ENCODE results near the gene NHLRC2.

NHLRC2 gene

DNA sequence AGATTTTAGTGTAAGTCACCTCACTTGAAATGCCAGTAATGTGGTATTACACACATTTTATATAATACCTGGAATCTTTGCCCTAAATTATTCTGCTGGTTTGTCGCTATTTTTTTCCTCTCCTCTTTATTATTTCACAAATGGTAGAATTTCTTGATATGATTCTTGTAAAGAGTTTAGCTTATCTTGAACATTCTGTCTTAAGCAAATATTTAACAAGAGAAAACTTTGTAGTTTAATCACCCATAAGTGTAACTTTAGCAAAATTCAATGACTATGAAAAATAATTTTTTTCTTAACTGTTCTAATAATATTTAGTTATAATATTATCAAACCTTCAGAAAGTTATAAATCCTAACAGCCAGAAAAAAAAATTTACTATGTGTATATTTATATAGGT, 56.7 kb downstream of the NHLRC2 start:
- no peak for DNase-seq

DNA sequence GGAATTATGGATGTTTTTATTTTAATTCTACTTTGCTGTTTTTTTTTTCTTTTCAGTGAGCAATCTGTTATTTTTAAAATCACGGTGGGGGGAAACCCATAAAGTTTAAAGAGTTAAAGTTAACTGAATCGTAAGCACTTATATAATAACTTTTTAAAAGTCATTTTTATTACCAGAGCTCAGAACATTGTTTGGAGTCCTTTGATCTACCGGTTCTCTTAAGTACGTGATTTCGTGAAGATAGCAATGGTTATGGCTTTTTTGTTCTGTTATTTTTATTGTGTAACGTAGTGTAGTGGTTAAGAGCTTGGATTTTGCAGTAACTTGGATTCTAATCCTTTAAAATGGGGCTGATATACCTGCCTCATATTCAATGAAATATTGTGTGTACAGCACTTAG, 57.4 kb downstream of the NHLRC2 start:
- no peak for DNase-seq

DNA sequence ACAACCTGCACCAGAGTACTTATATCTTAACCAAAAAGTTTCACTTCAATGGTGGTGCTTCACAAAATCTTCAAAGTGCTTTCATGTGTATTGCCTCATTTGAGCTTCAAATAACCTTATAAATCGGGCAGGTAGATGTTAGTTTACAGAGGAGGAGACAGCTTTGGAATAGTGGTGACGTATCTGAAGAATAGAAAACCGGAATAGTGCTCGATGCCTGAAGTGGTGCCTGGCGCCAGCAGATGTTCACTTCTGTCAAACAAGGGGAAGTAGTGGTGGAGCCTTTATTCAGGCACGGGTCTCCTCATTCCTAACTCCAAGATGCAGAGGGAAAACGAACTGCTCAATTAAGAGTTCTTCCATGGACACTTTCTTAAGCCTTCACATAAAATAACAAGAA, 58.1 kb downstream of the NHLRC2 start:
- no peak for DNase-seq

DNA sequence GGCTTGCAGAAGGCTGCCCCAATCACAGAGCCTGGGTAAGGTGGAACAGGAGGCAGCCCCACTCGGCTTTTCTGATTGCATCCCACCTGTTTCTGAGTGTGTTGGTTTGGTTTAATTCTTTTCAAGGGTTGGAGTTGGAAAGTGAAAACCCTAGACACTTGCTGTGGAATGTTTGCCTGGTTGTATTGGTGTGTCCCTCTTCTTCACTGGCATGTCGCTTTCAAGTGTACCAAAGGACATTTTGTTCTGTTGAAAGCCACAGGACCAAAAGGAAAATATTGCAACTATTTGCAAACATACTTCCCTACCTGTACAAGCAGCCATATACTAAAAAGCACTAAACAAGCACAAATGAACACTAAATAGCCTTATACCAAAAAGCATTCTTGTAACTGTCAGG, 60.5 kb downstream of the NHLRC2 start:
- no peak for DNase-seq

DNA sequence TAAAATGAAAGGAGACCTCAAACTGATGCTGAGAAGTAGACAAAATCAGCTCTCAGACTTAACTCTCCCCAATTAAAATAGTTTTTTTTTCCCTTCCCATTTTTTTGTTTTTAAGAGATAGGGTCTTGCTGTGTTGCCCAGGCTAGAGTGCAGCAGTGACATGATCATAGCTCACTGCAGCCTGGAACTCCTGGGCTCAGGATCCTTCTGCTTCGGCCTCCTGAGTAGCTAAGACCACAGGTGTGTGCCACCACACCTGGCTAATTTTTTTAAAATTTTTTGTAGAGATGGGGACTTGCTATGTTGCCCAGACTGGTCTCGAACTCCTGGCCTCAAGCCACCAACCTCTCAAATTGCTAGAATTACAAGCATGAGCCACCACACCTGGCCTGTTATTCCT, 61.1 kb downstream of the NHLRC2 start:
- DNase-seq: no peak

DNA sequence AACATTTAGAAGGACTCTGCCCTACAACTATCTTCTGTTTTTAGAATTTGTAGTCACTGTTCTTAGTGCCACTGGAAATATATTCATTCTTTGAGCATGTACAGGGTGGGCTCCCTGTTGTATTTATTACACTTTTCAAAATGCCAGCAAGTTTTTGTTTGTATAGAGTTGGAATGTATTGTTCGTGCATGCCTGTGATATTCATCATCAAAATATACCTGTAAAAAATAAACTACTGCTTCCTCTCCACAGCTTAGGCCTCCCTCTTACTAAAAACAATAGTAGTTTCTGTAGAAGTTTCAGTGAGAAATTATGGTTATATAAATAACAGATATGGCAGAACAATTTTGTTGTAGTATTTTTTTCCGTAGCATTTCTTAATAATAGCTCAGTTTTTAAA, 61.6 kb downstream of the NHLRC2 start:
- DNase-seq: no peak

DNA sequence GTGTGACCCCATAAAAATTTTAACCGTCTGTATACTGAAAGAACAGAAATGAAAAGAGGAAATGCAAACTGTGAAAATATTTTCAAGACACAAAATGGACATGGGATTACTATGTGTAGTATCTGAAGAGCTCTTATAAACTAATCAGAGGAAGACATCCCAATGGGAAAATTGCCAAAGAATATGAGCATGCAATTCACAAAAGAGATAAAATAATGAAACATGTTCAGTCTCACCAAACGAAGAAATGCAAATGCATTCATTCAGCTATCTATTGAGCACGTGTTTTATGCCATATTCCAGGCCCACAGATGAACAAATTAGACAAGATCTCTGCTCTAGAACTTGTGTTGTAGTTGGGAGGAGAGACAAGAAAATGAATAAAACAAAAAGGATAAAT, 63.2 kb downstream of the NHLRC2 start:
- DNase-seq: no peak

DNA sequence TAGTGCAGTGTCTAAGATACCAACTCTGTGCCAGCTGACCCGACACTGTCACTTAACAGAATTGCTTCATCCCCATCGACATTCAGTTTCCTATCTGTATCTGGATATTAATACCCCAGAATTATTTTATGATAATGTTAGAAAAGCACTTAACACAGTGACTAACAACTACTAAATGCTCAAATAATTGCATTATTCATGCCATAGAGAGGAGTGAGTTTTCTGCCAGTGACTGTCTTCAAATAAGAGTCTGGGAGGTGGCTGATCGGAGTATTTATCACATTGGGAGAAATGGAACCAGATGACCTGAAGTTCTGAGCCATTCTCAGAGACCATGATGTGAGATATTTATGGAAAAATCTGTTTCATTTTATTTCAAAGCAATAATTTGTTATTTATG, 65.7 kb downstream of the NHLRC2 start:
- DNase-seq: no peak

DNA sequence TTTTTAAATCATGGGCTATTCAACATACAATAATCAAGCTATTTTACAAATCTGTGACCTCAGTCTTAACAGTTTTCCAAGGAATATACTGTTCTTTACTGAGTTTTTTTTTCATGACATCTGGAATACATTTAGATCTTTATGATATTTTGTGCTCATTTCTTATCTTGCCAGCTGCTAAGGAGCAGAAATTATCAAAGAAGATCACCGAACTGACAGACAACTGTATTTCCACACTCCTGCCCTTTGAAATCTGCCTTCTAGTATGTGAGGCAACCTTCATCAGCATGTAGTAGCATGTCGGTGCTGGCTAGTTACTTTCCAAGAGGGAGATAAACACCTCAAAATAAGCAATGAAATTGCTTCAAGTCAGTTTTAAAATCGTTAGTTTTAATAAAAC, 66.4 kb downstream of the NHLRC2 start:
- DNase-seq: no peak

DNA sequence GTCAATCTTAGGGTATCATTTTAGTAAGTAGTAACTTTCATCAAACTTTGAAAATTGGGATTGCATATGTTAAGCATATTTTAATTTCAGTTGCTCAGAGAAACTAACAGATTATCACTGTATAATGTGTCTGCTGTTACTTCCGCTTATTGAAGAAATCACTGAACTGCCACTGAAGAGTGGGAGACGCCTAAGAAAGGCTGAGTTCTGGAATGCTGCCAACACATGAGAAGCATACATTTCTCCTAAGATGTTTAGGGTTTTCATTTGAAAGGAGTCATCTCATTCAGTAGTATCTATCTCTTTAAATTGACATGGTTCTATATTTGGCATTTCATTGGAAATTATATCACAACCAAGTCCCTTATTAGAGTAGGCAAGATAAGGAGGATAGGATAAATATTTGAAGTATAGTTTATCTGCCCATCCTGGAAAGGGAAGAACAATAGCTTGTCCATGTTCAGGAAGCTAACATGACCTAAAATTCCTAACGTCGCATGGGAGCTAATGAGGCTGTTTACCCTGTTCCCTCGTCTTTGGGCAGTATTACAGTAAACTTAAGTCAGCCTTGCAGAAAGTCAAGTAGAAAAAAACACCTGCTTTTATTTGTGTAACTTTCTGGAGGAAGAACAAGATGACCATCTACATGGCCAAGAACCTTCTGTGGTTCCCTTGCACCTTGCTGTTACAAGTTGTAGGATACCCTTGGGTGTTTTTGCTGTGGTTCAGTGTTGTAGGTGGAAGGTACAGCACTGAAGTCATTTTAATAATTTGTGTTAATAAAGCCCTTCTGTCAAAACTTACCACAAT, 67.3 kb downstream of the NHLRC2 start:
- DNase-seq: peak; percentile 4

DNA sequence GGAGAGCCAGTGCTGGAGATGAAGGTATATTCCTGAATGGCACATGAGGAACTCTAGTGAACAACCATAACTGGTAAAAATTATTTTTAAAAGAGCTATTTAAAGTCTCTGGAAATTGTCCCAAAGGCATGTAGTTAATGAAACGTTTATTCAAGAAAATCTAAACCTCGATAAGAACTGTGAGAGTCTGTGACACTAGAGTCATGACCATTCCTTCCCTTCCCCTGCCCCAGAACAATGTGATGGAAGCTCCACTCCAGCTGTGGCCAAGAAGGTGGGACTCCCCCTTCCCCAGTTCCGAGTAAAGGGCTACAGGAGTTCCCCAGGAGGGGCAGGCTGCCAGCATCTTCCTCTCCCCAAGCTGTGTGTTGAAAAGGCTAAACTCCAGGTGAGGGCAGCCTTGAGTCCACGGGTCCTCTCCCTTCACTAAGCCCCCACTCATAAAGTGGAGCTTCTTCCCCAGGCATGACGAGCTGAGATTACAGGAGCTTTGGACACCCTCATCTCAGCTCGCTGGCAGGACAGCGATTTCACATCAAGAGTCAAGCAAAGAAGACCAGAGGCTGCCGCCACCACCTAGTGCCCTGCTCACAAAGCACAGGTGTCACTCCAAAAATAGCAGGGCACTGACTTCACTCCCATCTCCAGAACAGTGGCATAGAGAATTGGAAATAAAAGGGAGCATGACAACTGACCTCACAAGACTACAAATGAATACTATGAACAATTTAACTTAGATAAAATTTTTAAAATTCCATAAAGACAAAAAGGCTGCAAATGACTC, 68.5 kb downstream of the NHLRC2 start:
- no peak for DNase-seq

DNA sequence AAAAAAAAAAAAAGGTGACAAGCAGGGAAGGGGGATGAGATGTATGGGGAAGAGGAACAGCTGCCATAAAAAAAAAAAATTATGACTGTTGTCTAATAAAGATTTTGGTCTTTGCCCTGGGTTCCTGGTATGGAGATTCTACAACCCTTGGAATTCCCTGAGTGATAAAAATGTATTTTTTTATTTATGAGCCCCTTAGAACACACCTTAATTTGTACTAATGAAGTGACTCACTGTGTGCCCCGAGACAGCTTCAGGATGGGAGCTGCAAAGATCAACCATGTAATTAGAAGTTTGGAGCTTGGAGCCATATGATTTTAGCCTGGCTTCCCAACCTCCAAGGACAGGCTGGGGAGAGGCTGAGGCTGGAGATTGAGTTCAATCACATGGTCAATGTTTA, 69.7 kb downstream of the NHLRC2 start:
- DNase-seq: no peak

DNA sequence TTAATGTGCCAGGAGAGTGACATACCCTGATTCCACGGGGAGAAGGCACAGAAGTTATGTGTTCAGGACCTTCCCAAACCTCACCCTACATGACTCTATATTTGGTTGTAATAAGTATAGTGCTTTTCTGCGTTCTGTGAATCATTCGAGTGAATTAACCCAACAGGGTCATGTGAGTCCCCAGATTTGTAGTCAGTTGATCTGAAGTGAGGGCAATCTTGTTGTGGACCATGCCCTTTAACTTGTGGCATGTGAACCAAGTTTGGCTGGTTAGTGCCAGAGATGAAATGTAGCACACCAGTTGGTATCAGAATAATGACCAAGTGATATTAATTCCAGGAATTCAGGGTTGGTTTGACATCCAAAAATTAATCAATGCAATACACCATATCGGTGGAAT, 70.2 kb downstream of the NHLRC2 start:
- DNase-seq: no peak

DNA sequence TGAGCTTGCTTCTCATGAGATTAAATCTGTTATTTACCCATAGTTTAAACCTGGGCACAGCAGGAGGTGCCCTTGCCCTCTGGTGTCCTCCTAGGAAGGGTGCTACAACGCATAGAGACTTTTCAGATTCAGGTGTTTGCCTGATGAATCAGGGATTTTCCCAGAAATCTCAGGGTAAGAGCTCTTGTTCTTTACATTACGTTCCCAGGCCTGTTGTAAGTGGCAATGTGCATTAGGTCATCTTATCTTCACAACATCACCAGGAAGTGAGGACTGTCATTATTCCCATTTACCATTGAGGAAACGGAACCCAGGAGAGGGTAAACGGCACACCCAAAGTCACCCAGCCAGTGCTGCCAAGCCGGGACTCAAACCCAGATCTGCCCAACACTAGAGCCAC, 73.0 kb downstream of the NHLRC2 start:
- DNase-seq: no peak

DNA sequence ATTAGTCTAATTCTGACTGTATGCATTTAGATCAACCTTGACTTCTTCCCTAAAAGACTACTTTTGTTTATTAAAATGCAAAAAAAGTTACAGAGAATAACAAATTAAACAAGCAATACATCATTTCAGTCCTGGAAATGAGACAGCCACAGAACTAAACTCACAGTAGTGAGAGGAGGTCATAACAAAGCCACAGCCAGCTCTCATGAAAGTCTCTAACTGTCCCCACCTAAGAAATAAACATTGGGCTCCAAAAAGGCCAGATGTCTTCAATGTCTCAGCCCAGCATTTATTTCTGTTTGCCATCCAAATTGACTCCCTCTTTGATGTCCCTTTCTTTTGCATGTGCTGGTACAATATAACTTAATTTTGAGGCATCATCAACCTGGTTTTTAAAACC, 74.4 kb downstream of the NHLRC2 start:
- no peak for DNase-seq

DNA sequence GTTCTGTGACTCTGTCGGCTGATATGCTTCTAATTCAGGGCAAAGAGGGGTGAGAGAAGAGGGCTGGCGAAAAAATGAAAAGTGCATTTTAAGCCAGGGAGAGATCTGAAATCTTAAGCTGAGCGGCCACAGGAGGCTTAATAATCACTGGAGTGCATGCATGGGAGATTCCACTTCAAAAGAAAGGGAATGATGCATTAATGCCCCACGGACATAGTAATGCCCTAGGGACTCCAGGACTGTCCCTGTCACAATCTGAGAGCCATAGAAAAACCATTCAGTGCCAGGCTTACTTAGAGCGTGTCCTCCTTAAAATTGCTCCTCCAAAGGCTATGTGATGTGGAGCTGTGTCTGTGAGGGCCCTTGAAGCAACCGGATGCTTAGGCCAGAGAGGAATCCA, 75.1 kb downstream of the NHLRC2 start:
- DNase-seq: no peak

DNA sequence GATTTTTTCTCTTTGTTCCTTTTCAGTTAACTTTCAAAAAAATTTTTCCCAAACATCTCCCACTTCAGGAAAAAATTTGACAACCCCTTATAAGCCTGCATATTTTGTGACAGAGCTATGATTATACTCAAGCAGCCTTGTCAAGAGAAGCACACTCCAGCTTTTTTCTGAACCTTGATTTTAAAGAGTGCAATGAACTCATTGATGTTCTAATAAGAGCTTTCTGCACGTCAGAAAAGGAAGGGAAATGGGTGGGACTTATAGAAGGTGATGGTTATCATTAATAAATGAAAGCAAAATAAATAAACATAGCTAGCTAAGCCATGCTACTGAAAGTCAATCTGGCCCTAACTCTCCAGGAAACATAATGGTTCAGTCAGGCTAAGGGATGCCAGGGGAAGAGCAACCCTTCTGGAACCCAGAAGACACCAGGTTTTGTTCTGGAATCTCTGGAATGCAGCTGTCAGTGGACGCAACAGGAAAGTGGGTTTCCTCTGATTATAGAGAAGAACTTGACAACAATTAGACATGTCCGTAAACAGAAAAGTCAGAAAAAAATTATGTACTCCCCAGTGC, 76.1 kb downstream of the NHLRC2 start:
- DNase-seq: no peak

DNA sequence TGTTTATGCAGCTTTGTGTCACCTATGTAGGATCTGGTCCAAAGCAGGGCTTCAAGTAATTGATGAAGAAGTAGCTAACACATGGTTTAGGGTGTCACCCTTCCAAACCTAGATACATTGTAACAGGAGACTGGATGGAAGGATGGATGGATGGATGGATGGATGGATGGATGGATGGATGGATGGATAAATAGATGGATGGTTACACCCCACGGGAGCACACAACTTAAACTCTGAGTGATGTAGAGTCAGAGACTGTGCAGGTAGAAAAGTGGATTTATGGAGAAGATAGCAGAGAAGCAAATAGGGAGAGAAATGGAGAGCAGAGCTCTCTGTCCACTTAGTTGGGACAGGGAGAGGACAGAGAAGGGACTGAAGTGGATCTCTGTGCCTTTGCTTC, 78.4 kb downstream of the NHLRC2 start:
- no peak for DNase-seq

DNA sequence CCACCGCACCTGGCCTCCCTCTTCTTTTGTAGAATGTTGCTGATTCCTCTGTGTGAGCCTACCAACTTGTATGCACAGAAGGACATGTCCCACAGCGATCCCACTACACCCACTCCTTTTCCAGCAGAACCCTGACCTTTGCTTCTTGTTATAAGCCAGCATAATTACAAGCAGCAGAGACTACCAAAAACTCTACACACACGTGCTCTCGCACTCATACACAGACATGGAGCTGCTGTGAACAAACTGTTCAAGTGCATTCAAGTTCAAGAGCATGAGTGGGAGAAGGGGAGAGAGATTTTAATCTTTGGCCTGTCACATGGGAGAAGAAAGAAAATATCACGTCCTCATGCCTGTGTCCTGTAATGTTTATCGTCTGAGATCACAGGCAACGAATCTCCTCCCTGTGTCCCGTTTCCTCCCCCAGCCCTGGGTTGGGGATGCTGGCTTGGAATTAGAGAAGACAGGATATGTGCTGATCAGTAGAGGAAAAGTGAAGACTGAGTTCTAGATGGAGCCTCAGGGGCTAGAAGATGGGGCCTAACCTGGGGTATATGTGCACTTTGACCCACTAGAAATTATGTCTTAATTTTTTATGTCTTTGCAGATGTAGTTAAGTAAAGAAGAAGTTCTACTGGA, 79.6 kb downstream of the NHLRC2 start:
- DNase-seq: no peak

DNA sequence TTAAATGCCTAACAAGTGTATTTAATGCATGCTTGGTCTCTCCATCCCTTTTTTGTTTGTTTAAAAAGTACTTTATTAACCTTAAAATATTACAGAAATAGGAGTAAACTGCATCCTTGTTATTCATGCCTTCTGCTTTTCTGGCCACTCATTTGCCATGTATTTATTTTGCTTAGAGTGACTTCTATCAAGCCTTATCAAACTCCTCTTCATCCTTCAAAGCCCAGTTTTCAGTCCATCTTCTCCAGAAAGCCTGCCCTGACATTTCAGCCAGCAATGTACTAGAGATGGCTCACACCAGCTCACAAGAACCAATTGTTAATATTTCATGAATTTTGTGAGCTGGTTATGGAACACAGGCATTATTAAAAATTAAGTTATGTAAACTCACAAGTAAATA, 82.8 kb downstream of the NHLRC2 start:
- DNase-seq: no peak

DNA sequence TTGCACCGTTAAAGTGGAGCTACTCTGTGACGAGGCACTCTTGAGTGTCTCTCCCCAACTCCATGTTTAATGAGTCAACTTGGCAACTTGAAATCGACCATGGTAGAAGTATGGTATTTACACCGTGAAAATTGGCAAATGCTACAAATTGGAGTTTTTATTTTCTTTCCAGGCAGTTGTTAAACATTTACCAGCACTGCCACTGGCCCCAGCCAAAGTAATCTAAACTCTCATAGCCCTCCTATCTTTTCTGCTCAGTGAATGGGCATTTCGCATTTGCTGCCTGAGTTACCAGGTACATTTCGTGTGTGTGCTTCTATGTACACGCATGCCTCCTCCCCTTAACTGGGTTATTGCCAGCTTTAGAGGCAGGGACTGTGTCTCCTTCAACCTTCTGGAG, 83.3 kb downstream of the NHLRC2 start:
- no peak for DNase-seq

DNA sequence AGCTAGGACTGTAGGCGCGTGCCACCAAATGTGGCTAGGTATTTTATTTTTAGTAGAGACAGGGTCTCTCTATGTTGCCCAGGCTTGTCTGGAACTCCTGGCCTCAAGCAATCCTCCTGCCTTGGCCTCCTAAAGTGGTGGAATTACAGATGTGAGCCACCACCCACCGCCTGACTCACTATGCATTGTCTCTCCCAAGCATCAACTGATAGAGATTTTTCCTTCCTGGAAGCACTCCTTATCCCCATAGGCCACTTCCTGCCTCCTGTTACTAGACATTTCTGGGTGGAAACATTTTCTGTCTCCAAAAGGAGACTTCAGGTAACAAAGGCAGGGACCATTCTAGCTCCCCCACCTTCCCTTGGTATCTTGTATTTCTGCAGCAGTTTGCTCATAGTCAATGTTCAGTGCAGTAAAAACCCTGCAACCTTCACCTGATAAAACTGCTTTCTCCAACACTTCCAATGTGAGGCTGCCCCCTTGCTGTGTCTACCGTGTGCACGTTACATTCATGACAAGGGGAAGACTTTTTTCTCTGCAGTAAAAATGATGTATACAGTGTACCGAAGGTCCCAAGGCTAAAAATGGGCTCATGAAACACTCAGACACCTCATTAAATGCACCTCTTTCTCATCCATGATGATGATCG, 84.9 kb downstream of the NHLRC2 start:
- DNase-seq: no peak

DNA sequence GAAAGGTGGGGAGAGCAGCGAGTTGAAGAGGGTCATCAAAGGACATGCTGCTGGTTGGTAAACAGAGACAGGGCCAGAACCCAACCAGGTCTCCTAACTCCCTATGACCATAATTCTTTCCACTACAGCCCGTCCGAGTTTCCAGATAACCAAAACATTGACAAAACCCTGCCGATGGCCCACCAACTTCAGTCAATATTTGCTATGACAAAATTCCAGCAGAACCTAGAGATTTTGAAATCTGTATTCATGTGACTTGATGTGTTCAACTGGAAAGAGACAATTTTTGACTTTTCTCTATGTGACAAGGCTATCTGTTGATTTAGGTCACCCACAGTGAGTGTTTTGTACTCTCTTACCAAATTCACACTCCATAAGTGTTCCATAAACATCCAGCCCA, 86.7 kb downstream of the NHLRC2 start:
- no peak for DNase-seq
